GM21619 (cell line): ENCODE measurements around the gene PTPRO.

Source experiments
- ATAC-seq: cut with Tn5 transposase; IDR thresholded peaks from one replicate; pipeline ENCODE4 v1.9.1; 2021; ENCODE audit not compliant: unreplicated experiment

Gene PTPRO

GRCh38 chr12:15322164-15323061 is at the start of gene PTPRO:
PTPRO (plus strand) TSS chr12:15322508.
- no peak for ATAC-seq

GRCh38 chr12:15273896-15274295 is 48.4 kb upstream of the PTPRO start:
- ATAC-seq = no peak

- ATAC-seq = no peak
Observed at GRCh38 chr12:15274561-15274967, 47.7 kb upstream of the PTPRO start.

- ATAC-seq = no peak
Observed at GRCh38 chr12:15276088-15276698, 46.1 kb upstream of the PTPRO start.

GRCh38 chr12:15278816-15279658 is 43.3 kb upstream of the PTPRO start:
- ATAC-seq = peak; percentile 86

- ATAC-seq = no peak
Observed at GRCh38 chr12:15280930-15281329, 41.4 kb upstream of the PTPRO start.

- ATAC-seq = no peak
Observed at GRCh38 chr12:15289192-15289591, 33.1 kb upstream of the PTPRO start.

GRCh38 chr12:15293731-15294130 is 28.6 kb upstream of the PTPRO start:
- ATAC-seq = no peak

- no peak for ATAC-seq
Observed at GRCh38 chr12:15299947-15300346, 22.4 kb upstream of the PTPRO start.

GRCh38 chr12:15304296-15304695 is 18.0 kb upstream of the PTPRO start:
- ATAC-seq = no peak

- no peak for ATAC-seq
Observed at GRCh38 chr12:15306605-15307004, 15.7 kb upstream of the PTPRO start.

- ATAC-seq = no peak
Observed at GRCh38 chr12:15307079-15307478, 15.2 kb upstream of the PTPRO start.

- ATAC-seq = no peak
Observed at GRCh38 chr12:15318841-15319240, 3.5 kb upstream of the PTPRO start.

GRCh38 chr12:15320881-15321280 is 1.4 kb upstream of the PTPRO start:
- no peak for ATAC-seq

GRCh38 chr12:15323480-15323879 is 1.2 kb downstream of the PTPRO start:
- ATAC-seq = no peak

- no peak for ATAC-seq
Observed at GRCh38 chr12:15329891-15330290, 7.6 kb downstream of the PTPRO start.

- ATAC-seq = no peak
Observed at GRCh38 chr12:15334225-15334624, 11.9 kb downstream of the PTPRO start.

GRCh38 chr12:15335959-15336358 is 13.7 kb downstream of the PTPRO start:
- ATAC-seq = no peak

- ATAC-seq = no peak
Observed at GRCh38 chr12:15336768-15337553, 14.7 kb downstream of the PTPRO start.

- no peak for ATAC-seq
Observed at GRCh38 chr12:15341371-15341770, 19.1 kb downstream of the PTPRO start.

GRCh38 chr12:15344561-15344960 is 22.3 kb downstream of the PTPRO start:
- no peak for ATAC-seq
